Testis (tissue), 5 donors: ENCODE measurements around the gene PLPPR2. TPM values are rescaled to one million over a fixed set of nuclear protein-coding genes. Genes with fewer than 3 reads are reported as not detected.
"Not testable (repeated sequence)": the region's sequence is repeated elsewhere in the genome, so short reads cannot be mapped to it uniquely, and the experiment has no call there.

Source experiments
- DNase-seq: peaks from one replicate; pipeline ENCODE4 v3.0.0-alpha.2; 2019
- H3K27ac ChIP-seq, 2 donors: fragments of 200-600 bp; sonication (generic); one replicate each; pipeline ENCODE4 v1.5.1; 2019
- H3K27me3 ChIP-seq: fragments of 200-600 bp; sonication (generic); one replicate; pipeline ENCODE4 v1.5.1; 2019
- H3K36me3 ChIP-seq: fragments of 200-600 bp; sonication (generic); one replicate; pipeline ENCODE4 v1.5.1; 2017; ENCODE audit warnings: low read depth; ENCODE audit errors: missing control alignments
- H3K4me1 ChIP-seq: fragments of 200-600 bp; sonication (generic); one replicate; pipeline ENCODE4 v1.5.1; 2019
- H3K4me3 ChIP-seq, 2 donors: fragments of 200-600 bp; sonication (generic); one replicate each; pipeline ENCODE4 v1.5.1; 2017 to 2019
- H3K9me3 ChIP-seq: fragments of 200-600 bp; sonication (generic); one replicate; pipeline ENCODE4 v1.5.1; 2017
- CTCF ChIP-seq, 3 experiments: fragments of 450-650 bp in 2 of 3; fragments of 200-600 bp in 1 of 3; sonication (generic) in 1 of 3; IDR thresholded peaks; one replicate each; pipeline ENCODE4 v1.5.1; 2016 to 2019; ENCODE audit warnings: antibody characterized with exemption in 3 of 3, mild to moderate bottlenecking in 2 of 3, moderate library complexity in 1 of 3
- POLR2A ChIP-seq: fragments of 450-650 bp; IDR thresholded peaks from one replicate; pipeline ENCODE4 v1.6.1; 2017; ENCODE audit warnings: antibody characterized with exemption, mild to moderate bottlenecking, moderate library complexity
- WGBS, 2 donors: methylation state at CpG; one replicate each; pipeline ENCODE4 v1.1.5; 2018; 5-methylcytosine and 5-hydroxymethylcytosine counted together
- intact Hi-C: fragments of 100-400 bp; cut with DNase I; formaldehyde crosslinking; loops from one replicate; pipeline ENCODE4 v1.15.1; 2023; ENCODE audit warnings: low total_unique reads
- long read RNA-seq, 2 donors: transcript quantifications; one replicate each; lab custom pipeline, GENCODE V29; 2026
- polyA plus RNA-seq: library from polyadenylated mRNA; stranded (reverse); fragments of 350-450 nt; fragmentation: Illumina TruSeq; extraction: RNeasy Lipid Tissue Mini Kit (QIAGEN cat#74804); gene quantifications from one replicate; pipeline ENCODE4 v1.2.3, GENCODE V29; 2014; ENCODE audit warnings: low read depth, low replicate concordance; ENCODE audit not compliant: insufficient read depth
- total RNA-seq, 2 donors: library from RNA; depleted of rRNA; stranded (reverse); fragments of >200 nt; gene quantifications; one replicate each; pipeline ENCODE4 v1.2.3, GENCODE V29; 2016

PLPPR2 gene
- 10 to 100 TPM; 27.1 to 28.9 TPM for total RNA-seq
- 20.3 TPM for polyA plus RNA-seq
- long read RNA-seq, donor 1, partial matches to known transcripts, result 0 of 3 reads
- long read RNA-seq, donor 1, other reads (novel, unspliced or antisense), result 0 of 3 reads
- long read RNA-seq, donor 2, partial matches to known transcripts, result 11 of 19 reads
- long read RNA-seq, donor 2, other reads (novel, unspliced or antisense), result 6 of 19 reads

- intact Hi-C loops, result no loop called here
These were observed at the start of gene PLPPR2 for GRCh38 chr19:11355160-11356073. Gene PLPPR2, plus strand, starts transcription at chr19:11355432. Its CDS starts 2,242 bp downstream, at chr19:11357674.

GRCh38 chr19:11306337-11306736, 48.9 kb upstream of the PLPPR2 start:
- WGBS, 2 donors, result 80 to 84% methylated on average over 9 of the region's 9 CpGs
- no peaks in the 10 kb centered on the region for H3K27me3 ChIP-seq
- H3K4me3 ChIP-seq, result no peak overlapping the region
- H3K4me1 ChIP-seq, result no peaks in the 10 kb centered on the region
- no peak for TF ChIP-seq CTCF (IDR thresholded peaks at IDR 0.05)
- no peak for TF ChIP-seq POLR2A
- no peaks in the 10 kb centered on the region for H3K9me3 ChIP-seq
- no peak for DNase-seq
- intact Hi-C loops, result no loop called here
- H3K36me3 ChIP-seq, result no peaks in the 10 kb centered on the region
- no peak overlapping the region for H3K27ac ChIP-seq

More at GRCh38 chr19:11355160-11356073, at the start of gene PLPPR2:
- H3K27me3 ChIP-seq, result no peaks in the 10 kb centered on the region
- no peaks in the 10 kb centered on the region for H3K36me3 ChIP-seq
- H3K9me3 ChIP-seq, result no peaks in the 10 kb centered on the region
- peak; percentile 95 for DNase-seq
- WGBS, 2 donors, result 5 to 9% methylated on average over 24 to 38 of the region's 62 CpGs
- H3K4me1 ChIP-seq, result peaks cover 7% of the 10 kb centered on the region
- peak within 1 kb of the TSS; percentile 79 to 80 for H3K4me3 ChIP-seq
- peak within 1 kb of the TSS; percentile 59 to 72 for H3K27ac ChIP-seq
- TF ChIP-seq POLR2A, result no peak
- no peak for TF ChIP-seq CTCF (IDR thresholded peaks at IDR 0.05)

- H3K36me3 ChIP-seq, H3K27me3 ChIP-seq, DNase-seq, intact Hi-C loops, H3K4me3 ChIP-seq, H3K27ac ChIP-seq, H3K4me1 ChIP-seq, H3K9me3 ChIP-seq: not testable (repeated sequence)
- WGBS, 2 donors, result 86% methylated on average over 9 of the region's 9 CpGs
These were observed 34.8 kb upstream of the PLPPR2 start for GRCh38 chr19:11320278-11320995.

- no peak overlapping the region for H3K27ac ChIP-seq
- intact Hi-C loops, result no loop called here
- no peaks in the 10 kb centered on the region for H3K27me3 ChIP-seq
- no peaks in the 10 kb centered on the region for H3K9me3 ChIP-seq
- DNase-seq, result no peak
- TF ChIP-seq CTCF (IDR thresholded peaks at IDR 0.05) (no peak), POLR2A (no peak)
- H3K36me3 ChIP-seq, result no peaks in the 10 kb centered on the region
- peaks cover 7% of the 10 kb centered on the region for H3K4me1 ChIP-seq
- WGBS, 2 donors, result 79 to 83% methylated on average over 14 of the region's 14 CpGs
- H3K4me3 ChIP-seq, result no peak overlapping the region
These were observed 33.8 kb upstream of the PLPPR2 start for GRCh38 chr19:11321191-11322126.
